H1 (cell line): ENCODE measurements around the gene MEP1B. TPM values are rescaled to one million over a fixed set of nuclear protein-coding genes. Genes with fewer than 3 reads are reported as not detected.

Experiments
- CTCF ChIA-PET: fragments of 300-600 bp; sonication (Branson Sonifier 250); formaldehyde crosslinking; loops from one replicate; lab custom pipeline; 2021; ENCODE audit not compliant: partially characterized antibody; lab: Charles Lee
- POLR2A ChIA-PET: fragments of 300-600 bp; sonication (Branson Sonifier 250); formaldehyde crosslinking; loops from one replicate; lab custom pipeline; 2021; ENCODE audit warnings: inconsistent platforms; ENCODE audit not compliant: partially characterized antibody; lab: Charles Lee
- DNase-seq, 2 experiments: peaks; one replicate each; pipeline versions ENCODE4 v3.0.0 to v3.0.0-alpha.2; 2010 to 2022; ENCODE audit warnings: low spot score in 2 of 2, low read depth in 1 of 2, mixed read lengths in 1 of 2
- FAIRE-seq: peaks from 2 replicates; lab custom pipeline; 2011; peaks lifted over from hg19 to GRCh38; lab: Jason Lieb, UNC
- H2AFZ ChIP-seq: 2 replicates; pipeline ENCODE4 v1.8.1; 2012; ENCODE audit warnings: low read length, inconsistent platforms
- H2AK5ac ChIP-seq: 2 replicates; pipeline ENCODE4 v1.6.1; 2013; ENCODE audit warnings: low read depth, low read length
- H2BK120ac ChIP-seq: replicated peaks from 2 replicates; pipeline ENCODE3; 2013; ENCODE audit warnings: low read depth, low read length, inconsistent platforms
- H2BK12ac ChIP-seq: 2 replicates; pipeline ENCODE4 v1.6.1; 2013; ENCODE audit warnings: low read depth, low read length
- H2BK15ac ChIP-seq: 2 replicates; pipeline ENCODE4 v1.6.1; 2013; ENCODE audit warnings: low read length
- H2BK20ac ChIP-seq: 2 replicates; pipeline ENCODE4 v1.6.1; 2013; ENCODE audit warnings: low read length
- H2BK5ac ChIP-seq: 2 replicates; pipeline ENCODE4 v1.6.1; 2013; ENCODE audit warnings: low read depth, low read length
- H3K14ac ChIP-seq: 2 replicates; pipeline ENCODE4 v1.6.1; 2013; ENCODE audit warnings: inconsistent platforms; ENCODE audit not compliant: insufficient read length
- H3K18ac ChIP-seq: 2 replicates; pipeline ENCODE4 v1.6.1; 2013; ENCODE audit warnings: low read length; ENCODE audit errors: extremely low read depth
- H3K23ac ChIP-seq: 2 replicates; pipeline ENCODE4 v1.6.1; 2013; ENCODE audit warnings: inconsistent platforms; ENCODE audit not compliant: insufficient read length
- H3K23me2 ChIP-seq: 2 replicates; pipeline ENCODE4 v1.6.1; 2013; ENCODE audit warnings: low read depth, low read length
- H3K27ac ChIP-seq: 2 replicates; pipeline ENCODE4 v1.6.1; 2011; ENCODE audit warnings: low read depth, low read length, inconsistent platforms
- H3K27me3 ChIP-seq, 4 experiments: replicated peaks in 1 of 4; 1 replicate in 1 of 4; 2 replicates in 3 of 4; pipeline versions ENCODE4 v1.6.1 to v1.8.1; 2011 to 2013; ENCODE audit warnings: low read length in 3 of 4, mild to moderate bottlenecking in 3 of 4, inconsistent platforms in 2 of 4, mixed read lengths in 2 of 4, moderate library complexity in 1 of 4; ENCODE audit not compliant: control insufficient read depth in 3 of 4, insufficient read depth in 3 of 4; ENCODE audit errors: extremely low read depth in 1 of 4
- H3K36me3 ChIP-seq, 4 experiments: 2 replicates each; pipeline versions ENCODE4 v1.6.1 to v1.8.1; 2011 to 2013; ENCODE audit warnings: mild to moderate bottlenecking in 4 of 4, low read length in 3 of 4, moderate library complexity in 2 of 4, control low read depth in 1 of 4, inconsistent platforms in 1 of 4; ENCODE audit not compliant: insufficient read depth in 4 of 4, control insufficient read depth in 2 of 4
- H3K4ac ChIP-seq: replicated peaks from 2 replicates; pipeline ENCODE3; 2013; ENCODE audit warnings: low read length, low read depth, mixed read lengths, inconsistent platforms; ENCODE audit not compliant: insufficient read length
- H3K4me1 ChIP-seq, 4 experiments: replicated peaks in 1 of 4; 1 replicate in 1 of 4; 2 replicates in 3 of 4; pipeline versions ENCODE4 v1.6.1 to v1.8.1; 2011 to 2013; ENCODE audit warnings: low read length in 3 of 4, inconsistent platforms in 2 of 4, mixed read lengths in 1 of 4; ENCODE audit not compliant: insufficient read depth in 4 of 4, control insufficient read depth in 3 of 4
- H3K4me2 ChIP-seq, 2 experiments: 2 replicates each; pipeline versions ENCODE4 v1.6.1 to v1.8.1; 2011 to 2013; ENCODE audit warnings: low read depth in 2 of 2, low read length in 2 of 2, control low read depth in 1 of 2, inconsistent platforms in 1 of 2, mild to moderate bottlenecking in 1 of 2; ENCODE audit not compliant: insufficient read depth in 1 of 2
- H3K4me3 ChIP-seq, 4 experiments: fragments of 200-600, 300-600 bp in 1 of 4; sonication (generic), shearing (Covaris generic), sonication (Bioruptor Twin) in 1 of 4; 2 replicates each; pipeline versions ENCODE4 v1.5.1 to v1.8.1; 2011 to 2016; ENCODE audit warnings: low read length in 4 of 4, low read depth in 3 of 4, control low read depth in 2 of 4, inconsistent platforms in 2 of 4, mild to moderate bottlenecking in 2 of 4, mixed read lengths in 1 of 4, moderate library complexity in 1 of 4; ENCODE audit not compliant: insufficient read depth in 2 of 4; ENCODE audit errors: extremely low read depth in 1 of 4
- H3K56ac ChIP-seq: replicated peaks from 2 replicates; pipeline ENCODE3; 2013; ENCODE audit warnings: low read depth, mild to moderate bottlenecking, mixed read lengths, low read length, inconsistent platforms; ENCODE audit not compliant: insufficient read length
- H3K79me1 ChIP-seq: 2 replicates; pipeline ENCODE4 v1.6.1; 2013; ENCODE audit warnings: low read depth, low read length, control low read depth
- H3K79me2 ChIP-seq, 2 experiments: 2 replicates each; pipeline versions ENCODE4 v1.6.1 to v1.8.1; 2012 to 2013; ENCODE audit warnings: low read length in 2 of 2, mild to moderate bottlenecking in 2 of 2, inconsistent platforms in 1 of 2; ENCODE audit not compliant: insufficient read depth in 2 of 2, control insufficient read depth in 1 of 2
- H3K9ac ChIP-seq, 4 experiments: replicated peaks in 1 of 4; 1 replicate in 1 of 4; 2 replicates in 3 of 4; pipeline versions ENCODE4 v1.6.1 to v1.8.1; 2011 to 2013; ENCODE audit warnings: low read depth in 3 of 4, low read length in 3 of 4, control low read depth in 2 of 4, mild to moderate bottlenecking in 2 of 4, moderate library complexity in 2 of 4, inconsistent platforms in 1 of 4; ENCODE audit errors: extremely low read depth in 1 of 4
- H3K9me3 ChIP-seq, 2 experiments: 2 replicates each; pipeline versions ENCODE4 v1.6.1 to v1.8.1; 2012 to 2013; ENCODE audit warnings: mild to moderate bottlenecking in 2 of 2, moderate library complexity in 2 of 2, control low read depth in 1 of 2, inconsistent platforms in 1 of 2, low read depth in 1 of 2, low read length in 1 of 2, mixed read lengths in 1 of 2; ENCODE audit not compliant: insufficient read depth in 2 of 2
- H4K20me1 ChIP-seq, 2 experiments: replicated peaks in 1 of 2; 2 replicates each; pipeline versions ENCODE3 to v1.8.1; 2011 to 2013; ENCODE audit warnings: inconsistent platforms in 2 of 2, low read length in 2 of 2, mild to moderate bottlenecking in 1 of 2; ENCODE audit not compliant: insufficient read depth in 2 of 2, control insufficient read depth in 1 of 2
- H4K5ac ChIP-seq: 2 replicates; pipeline ENCODE4 v1.6.1; 2013; ENCODE audit warnings: low read length, low read depth, mixed read lengths, inconsistent platforms; ENCODE audit not compliant: insufficient read length
- H4K8ac ChIP-seq: 2 replicates; pipeline ENCODE4 v1.8.0; 2013; ENCODE audit warnings: mild to moderate bottlenecking, moderate library complexity, low read length, inconsistent platforms; ENCODE audit not compliant: insufficient read depth; ENCODE audit errors: extremely low read depth
- H4K91ac ChIP-seq: replicated peaks from 2 replicates; pipeline ENCODE3; 2013; ENCODE audit warnings: low read length, mixed read lengths, inconsistent platforms; ENCODE audit not compliant: insufficient read length
- CBX8 ChIP-seq: fragments of 300-800, 300-1000 bp; sonication (generic); IDR thresholded peaks from 2 replicates; pipeline ENCODE4 v1.7.1; 2016; ENCODE audit warnings: low read depth, low read length, borderline replicate concordance
- CHD2 ChIP-seq: IDR thresholded peaks from 2 replicates; pipeline ENCODE4 v1.6.1; 2012; ENCODE audit warnings: low read length, improper control_type of control experiment
- JUN ChIP-seq: IDR thresholded peaks from 2 replicates; pipeline ENCODE4 v1.6.1; 2011; ENCODE audit warnings: low read depth, mild to moderate bottlenecking, improper control_type of control experiment, low read length
- POLR2A ChIP-seq, 2 experiments: IDR thresholded peaks; 1 replicate in 1 of 2; 2 replicates in 1 of 2; pipeline ENCODE4 v1.6.1; 2011; ENCODE audit warnings: low read depth in 2 of 2, low read length in 2 of 2, mild to moderate bottlenecking in 2 of 2; ENCODE audit errors: control extremely low read depth in 1 of 2
- SAP30 ChIP-seq: fragments of 300-600 bp; sonication (generic); IDR thresholded peaks from 2 replicates; pipeline ENCODE4 v1.7.1; 2012; ENCODE audit warnings: low read length, moderate library complexity, mild to moderate bottlenecking, inconsistent platforms; ENCODE audit not compliant: insufficient read depth, insufficient replicate concordance
- SIX5 ChIP-seq: IDR thresholded peaks from 2 replicates; pipeline ENCODE4 v1.6.1; 2011; ENCODE audit warnings: mild to moderate bottlenecking, low read depth, low read length
- SP2 ChIP-seq: IDR thresholded peaks from 2 replicates; pipeline ENCODE4 v1.6.1; 2012; ENCODE audit warnings: mild to moderate bottlenecking, low read length, inconsistent platforms
- SRF ChIP-seq: IDR thresholded peaks from 2 replicates; pipeline ENCODE4 v1.6.1; 2011; ENCODE audit warnings: mild to moderate bottlenecking, low read depth, low read length, moderate library complexity
- polyA plus RNA-seq, 7 experiments: library from polyadenylated mRNA; depleted of rRNA in 3 of 7; stranded (reverse) in 5 of 7; unstranded in 2 of 7; fragments of >200 nt in 5 of 7; fragments of 200-250 nt in 2 of 7; gene quantifications; 1 replicate in 5 of 7; 2 replicates in 1 of 7; 4 replicates in 1 of 7; pipeline versions ENCODE4 v1.2.1 to v1.2.3, GENCODE V29; 2011 to 2013; ENCODE audit warnings: missing spikeins in 2 of 7, mixed read lengths in 2 of 7
- total RNA-seq: library from RNA; stranded (reverse); fragmentation: NEBNext Ultra II Directional; extraction: Animal tissue kit (Norgen Biotek cat#: 25700); gene quantifications from 2 replicates; pipeline ENCODE4 v1.2.1, GENCODE V29; 2021
- TF ChIP-seq, protein P1 (sequence below): IDR thresholded peaks from 2 replicates; pipeline ENCODE4 v1.6.1; 2012; ENCODE audit warnings: inconsistent platforms

MEP1B gene
- total and polyA plus RNA-seq, 2 of the 8 experiments (the other 6 are each of a cell fraction or from before 2014, with no cell fraction given): not detected

- POLR2A ChIA-PET: no interaction called here
- no peaks in the 10 kb centered on the region for H3K36me3 ChIP-seq
- no peak overlapping the region for H3K18ac ChIP-seq
- H4K8ac ChIP-seq: no peak overlapping the region
- no peaks in the 10 kb centered on the region for H3K4me1 ChIP-seq
- H2BK12ac ChIP-seq: no peak overlapping the region
- H2BK5ac ChIP-seq: no peak overlapping the region
- H3K4me2 ChIP-seq: no peak overlapping the region
- H3K14ac ChIP-seq: no peak overlapping the region
- H4K20me1 ChIP-seq: no peaks in the 10 kb centered on the region
- no peak overlapping the region for H2AK5ac ChIP-seq
- H3K4ac ChIP-seq: no peak overlapping the region
- H3K56ac ChIP-seq: no peak overlapping the region
- H4K5ac ChIP-seq: no peak overlapping the region
- no peak overlapping the region for H3K9ac ChIP-seq
- no peak overlapping the region for H4K91ac ChIP-seq
- H2BK120ac ChIP-seq: no peak overlapping the region
- H2BK20ac ChIP-seq: no peak overlapping the region
- no peaks in the 10 kb centered on the region for H3K27me3 ChIP-seq
- DNase-seq: no peak
- no peak overlapping the region for H2AFZ ChIP-seq
- H3K9me3 ChIP-seq: no peaks in the 10 kb centered on the region
- no peaks in the 10 kb centered on the region for H3K79me2 ChIP-seq
- TF ChIP-seq CBX8: no peak
- TF ChIP-seq SRF: no peak
- TF ChIP-seq SP2: no peak
- TF ChIP-seq POLR2A (IDR thresholded peaks at IDR 0.05; ENCODE audit: control extremely low read depth in 1 of 2, low read depth in 2 of 2, low read length in 2 of 2): no peak
- TF ChIP-seq, protein P1, sequence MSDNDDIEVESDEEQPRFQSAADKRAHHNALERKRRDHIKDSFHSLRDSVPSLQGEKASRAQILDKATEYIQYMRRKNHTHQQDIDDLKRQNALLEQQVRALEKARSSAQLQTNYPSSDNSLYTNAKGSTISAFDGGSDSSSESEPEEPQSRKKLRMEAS: no peak
- TF ChIP-seq CHD2: no peak
- TF ChIP-seq JUN: no peak
- no peak for TF ChIP-seq SAP30
- TF ChIP-seq SIX5: no peak
- no peak overlapping the region for H3K27ac ChIP-seq
- H2BK15ac ChIP-seq: no peak overlapping the region
- CTCF ChIA-PET: interaction anchor here (0.7 kb wide), 1 partner anchor 239 kb away, joined by 3 read pairs; no protein-coding TSS in a partner anchor
- no peak for FAIRE-seq
- H3K79me1 ChIP-seq: no peaks in the 10 kb centered on the region
- H3K23ac ChIP-seq: no peak overlapping the region
- H3K23me2 ChIP-seq: no peaks in the 10 kb centered on the region; the same call in 1 of the 2 replicates
- H3K4me3 ChIP-seq: no peak overlapping the region
These were observed 6.3 kb upstream of the MEP1B start for GRCh38 chr18:32183503-32183902.
